ENCODE measurements around the gene HSPD1.
"Not testable (repeated sequence)": the region's sequence is repeated elsewhere in the genome, so short reads cannot be mapped to it uniquely, and the experiment has no call there.

Gene HSPD1

GRCh38 chr2:197497326-197497725 is 2.3 kb downstream of the HSPD1 start:
- DNase-seq, result no peak

- DNase-seq, result no peak
Observed at GRCh38 chr2:197496695-197497094, 2.9 kb downstream of the HSPD1 start.

- no peak for DNase-seq
Observed at GRCh38 chr2:197495433-197496134, 4.1 kb downstream of the HSPD1 start.

- DNase-seq, result no peak
Observed at GRCh38 chr2:197487385-197487784, 12.3 kb downstream of the HSPD1 start.

GRCh38 chr2:197486175-197486574 is 13.5 kb downstream of the HSPD1 start:
- no peak for DNase-seq

- not testable (repeated sequence) for DNase-seq
Observed at GRCh38 chr2:197484248-197484647, 15.4 kb downstream of the HSPD1 start.

- DNase-seq, result no peak
Observed at GRCh38 chr2:197480165-197481036, 19.2 kb downstream of the HSPD1 start.

- no peak for DNase-seq
Observed at GRCh38 chr2:197477797-197478196, 21.8 kb downstream of the HSPD1 start.

- DNase-seq, result no peak
Observed at GRCh38 chr2:197472166-197472565, 27.5 kb downstream of the HSPD1 start.

GRCh38 chr2:197464175-197464574 is 35.5 kb downstream of the HSPD1 start:
- DNase-seq, result no peak

GRCh38 chr2:197461057-197461456 is 38.6 kb downstream of the HSPD1 start:
- DNase-seq, result no peak

- no peak for DNase-seq
Observed at GRCh38 chr2:197460649-197461048, 39.0 kb downstream of the HSPD1 start.

GRCh38 chr2:197455428-197455827 is 44.2 kb downstream of the HSPD1 start:
- no peak for DNase-seq

GRCh38 chr2:197454923-197455322 is 44.7 kb downstream of the HSPD1 start:
- DNase-seq, result no peak

- peak in 3 of 56 donors; percentile 34 to 45 (median 37) for DNase-seq
Observed at GRCh38 chr2:197453914-197454398, 45.7 kb downstream of the HSPD1 start.

GRCh38 chr2:197453123-197453913 is 46.3 kb downstream of the HSPD1 start, which contains the start of gene COQ10B:
Gene COQ10B, plus strand, starts transcription at chr2:197453552. Its CDS starts 9 bp downstream, at chr2:197453561.
- DNase-seq, result peak; percentile 82 to 100 (median 99)

- DNase-seq, result no peak
Observed at GRCh38 chr2:197452754-197453122, 46.9 kb downstream of the HSPD1 start.

- not testable (repeated sequence) for DNase-seq
Observed at GRCh38 chr2:197450935-197451358, 48.7 kb downstream of the HSPD1 start.

- DNase-seq, result no peak
Observed at GRCh38 chr2:197450465-197450864, 49.2 kb downstream of the HSPD1 start.

GRCh38 chr2:197446844-197447243 is 52.8 kb downstream of the HSPD1 start:
- DNase-seq, result no peak

- no peak for DNase-seq
Observed at GRCh38 chr2:197445746-197446145, 53.9 kb downstream of the HSPD1 start.

Data from nucleus accumbens (tissue), 56 donors.